Measurements from ENCODE around the gene PDE3A. TPM values are rescaled to one million over a fixed set of nuclear protein-coding genes. Genes with fewer than 3 reads are reported as not detected.
"Not testable (repeated sequence)": the region's sequence is repeated elsewhere in the genome, so short reads cannot be mapped to it uniquely, and the experiment has no call there.

Gene PDE3A
- total RNA-seq, 1 donor from 2014 or later, result 171 TPM

DNA sequence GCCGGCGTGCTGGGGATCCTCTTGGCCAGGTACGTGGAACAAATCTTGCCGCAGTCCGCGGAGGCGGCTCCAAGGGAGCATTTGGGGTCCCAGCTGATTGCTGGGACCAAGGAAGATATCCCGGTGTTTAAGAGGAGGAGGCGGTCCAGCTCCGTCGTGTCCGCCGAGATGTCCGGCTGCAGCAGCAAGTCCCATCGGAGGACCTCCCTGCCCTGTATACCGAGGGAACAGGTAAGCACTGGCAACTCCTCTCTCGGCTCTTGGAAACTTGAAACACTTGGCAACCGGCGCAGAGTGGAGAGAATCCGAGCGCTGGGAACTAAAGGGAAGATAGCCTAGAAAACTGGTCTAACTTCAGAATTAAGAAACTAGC is 1.7 kb downstream of the PDE3A start:
- DNase-seq, result peak; percentile 61
- peak; percentile 41 for ATAC-seq
- intact Hi-C loops (cut with micrococcal nuclease), result no loop called here

DNA sequence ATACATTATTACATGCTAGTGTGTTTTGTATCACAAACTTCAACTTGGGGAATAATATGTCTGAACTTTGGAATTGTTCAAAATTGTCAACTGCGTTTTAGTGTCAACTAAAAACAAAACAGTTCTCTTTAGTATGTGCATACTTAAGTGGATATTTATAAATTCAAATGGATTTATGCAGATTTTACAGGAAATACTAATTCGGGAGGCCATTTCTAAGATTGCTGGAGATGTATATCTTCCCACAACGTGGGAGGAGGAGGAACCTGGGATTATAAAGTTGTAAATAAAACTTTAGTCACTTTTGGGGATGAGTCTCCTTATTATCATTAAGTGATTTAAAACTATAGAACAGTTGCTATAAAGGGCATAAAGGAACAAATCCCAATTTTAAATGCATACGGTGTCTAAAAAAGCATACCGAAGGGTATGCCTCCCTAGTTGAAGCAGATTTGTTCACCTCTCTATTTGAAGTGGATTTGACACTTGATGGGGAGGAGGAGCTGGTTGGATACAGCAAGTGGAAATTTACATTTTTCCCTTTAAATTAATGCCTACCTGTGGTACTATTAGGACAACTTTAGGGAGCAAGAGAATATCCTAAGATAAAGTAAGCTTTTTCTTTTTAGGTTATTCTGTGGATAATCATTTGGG is 2.7 kb downstream of the PDE3A start:
- ATAC-seq (no peak), DNase-seq (no peak)
- intact Hi-C loops (cut with micrococcal nuclease), result no loop called here

DNA sequence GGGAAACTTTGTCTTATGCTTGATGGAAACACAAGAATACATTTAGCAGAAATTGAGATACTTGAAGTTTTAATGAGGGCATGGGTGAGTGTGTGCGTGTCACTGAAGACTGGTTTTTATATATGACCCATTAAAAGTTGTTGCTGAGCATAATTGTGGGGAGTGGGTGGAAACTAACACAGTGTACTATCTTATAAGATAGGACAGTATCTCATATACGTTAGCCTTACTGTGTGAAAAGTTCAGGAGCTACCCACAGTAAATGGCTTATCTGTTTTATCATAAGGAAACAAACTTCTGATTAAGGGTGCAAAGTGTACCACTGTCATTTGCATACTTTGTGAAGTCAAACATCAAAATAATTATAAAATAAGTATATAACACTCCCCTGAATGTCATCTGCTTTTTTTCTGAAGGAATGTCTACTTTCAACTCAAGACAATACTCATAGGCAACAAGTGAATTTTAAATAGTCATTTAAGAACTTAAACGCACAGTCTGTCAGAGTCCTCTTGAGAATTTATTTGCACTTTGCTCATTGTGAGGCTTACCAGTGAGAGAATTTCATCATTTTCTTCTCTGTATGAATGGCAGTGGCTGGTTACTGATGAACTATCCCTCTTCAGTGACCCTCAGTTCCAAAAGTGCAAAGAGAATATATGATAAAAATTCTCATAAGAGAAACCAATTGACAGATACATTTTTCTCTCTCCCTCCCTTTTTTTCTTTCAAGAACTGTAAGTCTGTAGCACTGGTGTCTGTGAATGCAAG is 4.2 kb downstream of the PDE3A start:
- DNase-seq, result no peak
- ATAC-seq, result no peak
- intact Hi-C loops (cut with micrococcal nuclease), result no loop called here

DNA sequence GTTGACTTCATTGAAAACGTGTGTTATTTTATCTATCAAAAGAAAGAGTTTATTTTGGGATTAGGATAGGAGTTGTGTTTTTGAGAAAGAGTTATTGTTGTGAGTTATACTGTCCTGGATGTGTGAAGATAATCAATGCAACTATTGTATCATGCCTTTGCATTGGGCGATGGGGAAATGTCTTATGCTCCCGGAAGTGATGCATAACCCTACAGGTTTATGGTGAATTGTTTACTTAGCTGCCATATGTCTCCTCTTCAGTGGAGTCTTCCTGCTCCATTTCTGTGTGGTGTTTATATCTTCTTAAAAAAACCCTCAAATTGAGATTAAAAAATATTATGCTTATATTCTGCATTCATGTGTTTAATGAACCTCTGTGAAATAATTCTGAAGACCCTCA is 6.5 kb downstream of the PDE3A start:
- intact Hi-C loops (cut with micrococcal nuclease), result no loop called here
- DNase-seq (no peak), ATAC-seq (no peak)

DNA sequence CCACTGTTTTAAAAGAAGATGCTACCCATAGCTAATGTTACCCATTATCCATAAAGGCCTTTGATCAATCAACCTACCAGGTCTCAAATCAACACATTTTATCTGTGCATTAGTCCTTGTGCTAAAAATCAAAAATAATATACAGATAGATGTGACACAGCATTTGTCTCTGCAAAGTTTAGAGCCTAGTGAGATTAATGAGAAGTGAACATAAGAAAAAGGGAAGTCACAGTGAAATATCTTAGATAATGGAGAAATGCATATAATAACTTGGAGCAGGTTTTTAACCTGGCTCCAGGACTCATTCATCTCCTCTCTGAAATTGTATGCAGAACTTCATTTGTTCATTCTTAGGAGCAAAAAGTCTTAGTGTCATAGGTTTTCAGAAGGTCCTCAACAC is 7.2 kb downstream of the PDE3A start:
- no peak for DNase-seq
- ATAC-seq, result no peak
- intact Hi-C loops (cut with micrococcal nuclease), result no loop called here

DNA sequence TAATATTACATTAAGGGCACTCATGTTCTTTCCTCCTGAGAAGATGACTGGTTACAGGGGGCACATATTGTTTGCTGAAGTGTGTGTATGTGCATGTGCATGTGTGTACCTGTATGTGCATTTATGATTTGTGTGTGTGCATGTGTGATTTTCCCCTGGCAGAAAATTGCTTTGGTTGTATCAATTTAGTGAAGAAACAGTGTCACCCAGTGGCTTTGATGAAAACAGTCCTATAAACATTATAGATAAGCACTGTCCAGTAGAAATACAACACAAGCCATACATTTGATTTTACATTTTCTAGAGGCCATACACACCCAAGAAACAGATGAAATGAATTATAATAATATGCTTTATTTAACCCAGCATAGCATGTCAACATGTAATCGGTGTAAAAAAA is 8.6 kb downstream of the PDE3A start:
- intact Hi-C loops (cut with micrococcal nuclease), result no loop called here
- ATAC-seq (peak; percentile 41), DNase-seq (no peak)

DNA sequence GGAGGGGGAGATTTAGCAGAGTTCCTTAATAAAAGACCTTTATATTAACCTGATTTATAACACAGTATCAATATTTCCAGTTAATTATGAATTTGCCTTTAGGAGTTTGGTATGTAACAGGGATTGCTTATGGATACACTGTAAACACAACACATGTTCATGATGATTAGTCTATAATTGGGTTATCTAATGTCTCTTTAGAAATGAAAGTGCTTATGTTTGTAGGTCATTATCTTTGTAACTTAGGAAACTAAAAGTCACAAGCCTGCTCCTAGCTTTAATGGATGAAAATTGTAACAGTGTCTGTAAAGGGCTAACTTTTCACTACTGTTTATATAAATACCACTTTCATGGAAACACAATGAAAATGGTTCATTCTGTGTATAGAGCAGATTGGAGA is 9.4 kb downstream of the PDE3A start:
- peak; percentile 49 for ATAC-seq
- intact Hi-C loops (cut with micrococcal nuclease), result no loop called here
- DNase-seq, result no peak

DNA sequence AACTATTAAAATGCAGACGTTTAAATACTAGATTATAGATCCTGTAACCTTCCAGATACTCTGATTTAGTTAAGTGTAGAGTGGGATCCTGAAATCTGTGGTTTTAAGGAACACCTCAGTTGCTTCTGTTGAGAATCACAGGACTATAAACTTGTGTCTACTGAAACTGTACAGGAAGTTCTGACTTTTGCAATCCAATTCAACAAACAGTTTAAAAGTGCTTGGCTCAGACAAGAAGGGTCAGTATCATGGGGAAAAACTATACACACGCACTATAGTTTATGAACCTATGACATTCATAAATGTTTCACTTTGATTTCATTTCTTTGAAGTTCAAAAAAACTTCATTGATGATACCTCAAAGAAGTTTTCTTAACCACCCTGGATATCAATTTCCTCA is 13.8 kb downstream of the PDE3A start:
- ATAC-seq (no peak), DNase-seq (no peak)
- intact Hi-C loops (cut with micrococcal nuclease), result no loop called here

DNA sequence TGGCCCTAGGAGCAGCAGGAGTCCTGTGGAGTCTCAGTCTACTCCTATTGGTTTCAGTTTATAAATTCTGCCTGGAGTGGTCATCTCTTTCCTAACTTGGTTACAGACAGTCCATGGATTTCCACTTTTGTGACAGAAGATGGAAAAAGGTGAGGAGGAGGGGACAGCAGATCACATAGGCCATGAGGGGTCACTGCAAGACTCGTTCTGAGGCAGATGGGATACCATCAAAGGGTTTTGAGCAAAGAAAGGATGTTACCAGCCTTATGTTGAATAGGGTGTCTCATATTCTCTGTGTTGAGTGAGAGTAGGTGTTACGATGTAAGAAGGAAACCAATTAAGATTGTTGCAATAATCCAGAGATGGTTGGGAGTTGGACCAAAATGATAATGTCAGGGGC is 15.3 kb downstream of the PDE3A start:
- intact Hi-C loops (cut with micrococcal nuclease), result no loop called here
- DNase-seq (no peak), ATAC-seq (peak; percentile 17)

DNA sequence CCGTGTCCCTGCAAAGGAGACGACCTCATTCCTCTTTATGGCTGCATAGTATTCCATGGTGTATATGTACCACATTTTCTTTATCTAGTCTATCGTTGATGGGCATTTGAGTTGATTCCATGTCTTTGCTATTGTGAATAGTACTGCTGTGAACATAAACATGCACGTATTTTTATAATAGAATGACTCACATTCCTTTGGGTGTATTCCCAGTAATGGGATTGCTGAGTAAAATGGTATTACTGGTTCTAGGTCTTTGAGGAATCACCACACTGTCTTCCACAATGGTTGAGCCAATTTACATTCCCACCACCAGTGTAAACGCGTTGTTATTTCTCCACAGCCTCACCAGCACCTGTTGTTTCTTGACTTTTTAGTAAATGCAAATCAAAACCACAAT is 16.5 kb downstream of the PDE3A start:
- ATAC-seq; DNase-seq; intact Hi-C loops (cut with micrococcal nuclease): not testable (repeated sequence)

DNA sequence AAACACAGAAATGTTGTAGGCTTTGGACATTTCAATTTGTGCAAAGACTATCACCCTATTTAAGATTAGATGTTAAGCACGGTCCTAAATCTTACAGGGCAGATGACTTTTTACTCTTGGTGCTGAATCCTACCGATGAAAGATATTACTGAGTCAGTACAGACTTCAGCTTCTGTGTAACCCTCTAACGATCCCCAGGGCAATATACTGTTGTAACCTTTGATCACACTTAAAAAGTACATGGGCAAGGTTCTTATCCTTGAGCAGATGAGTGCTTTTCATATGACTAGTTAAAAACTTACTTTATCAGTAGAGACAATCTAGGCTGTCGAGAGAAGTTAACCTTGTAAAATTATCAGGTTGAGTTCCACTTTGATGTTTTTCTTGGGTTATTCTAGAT is 22.5 kb downstream of the PDE3A start:
- intact Hi-C loops (cut with micrococcal nuclease), result no loop called here
- no peak for DNase-seq
- peak; percentile 18 for ATAC-seq

DNA sequence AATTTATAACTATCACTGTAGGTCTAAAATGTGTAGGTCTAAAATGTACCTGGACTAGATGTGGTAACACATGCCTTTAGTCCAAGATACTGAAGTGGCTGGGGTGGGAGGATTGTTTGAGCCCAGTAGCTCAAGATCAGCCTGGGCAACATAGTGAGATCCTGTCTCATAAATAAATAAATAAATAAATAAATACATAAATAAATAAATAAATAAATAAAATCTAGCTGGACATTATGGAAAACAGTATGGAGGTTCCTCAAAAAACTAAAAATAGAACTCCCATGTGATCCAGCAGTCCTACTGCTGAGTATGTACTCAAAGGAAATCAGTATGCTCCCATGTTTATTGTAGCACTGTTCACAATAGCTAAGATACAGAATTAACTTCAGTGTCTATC is 24.0 kb downstream of the PDE3A start:
- intact Hi-C loops (cut with micrococcal nuclease), result no loop called here
- no peak for ATAC-seq

DNA sequence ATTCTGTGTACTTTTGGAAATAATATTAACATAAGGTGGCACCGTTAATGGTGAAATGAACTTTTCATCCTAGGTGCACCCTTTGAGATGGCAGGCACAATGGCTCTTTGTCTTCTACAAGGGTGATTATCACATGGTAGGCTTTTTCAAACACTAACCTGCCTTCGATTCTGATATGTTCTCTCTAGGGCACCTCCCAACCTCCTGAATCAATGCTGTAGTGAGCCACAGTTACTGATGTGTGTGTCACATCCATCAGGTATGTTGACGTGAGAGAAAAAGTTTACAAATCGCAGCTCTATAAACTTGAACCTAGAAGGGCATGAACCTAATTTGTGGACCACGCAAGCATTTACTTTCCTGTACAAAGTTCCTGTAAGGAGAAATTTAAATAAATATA is 25.4 kb downstream of the PDE3A start:
- DNase-seq, result no peak
- ATAC-seq, result no peak
- intact Hi-C loops (cut with micrococcal nuclease), result no loop called here

More for the DNA sequence above, 24.0 kb downstream of the PDE3A start:
- no peak for DNase-seq

DNA sequence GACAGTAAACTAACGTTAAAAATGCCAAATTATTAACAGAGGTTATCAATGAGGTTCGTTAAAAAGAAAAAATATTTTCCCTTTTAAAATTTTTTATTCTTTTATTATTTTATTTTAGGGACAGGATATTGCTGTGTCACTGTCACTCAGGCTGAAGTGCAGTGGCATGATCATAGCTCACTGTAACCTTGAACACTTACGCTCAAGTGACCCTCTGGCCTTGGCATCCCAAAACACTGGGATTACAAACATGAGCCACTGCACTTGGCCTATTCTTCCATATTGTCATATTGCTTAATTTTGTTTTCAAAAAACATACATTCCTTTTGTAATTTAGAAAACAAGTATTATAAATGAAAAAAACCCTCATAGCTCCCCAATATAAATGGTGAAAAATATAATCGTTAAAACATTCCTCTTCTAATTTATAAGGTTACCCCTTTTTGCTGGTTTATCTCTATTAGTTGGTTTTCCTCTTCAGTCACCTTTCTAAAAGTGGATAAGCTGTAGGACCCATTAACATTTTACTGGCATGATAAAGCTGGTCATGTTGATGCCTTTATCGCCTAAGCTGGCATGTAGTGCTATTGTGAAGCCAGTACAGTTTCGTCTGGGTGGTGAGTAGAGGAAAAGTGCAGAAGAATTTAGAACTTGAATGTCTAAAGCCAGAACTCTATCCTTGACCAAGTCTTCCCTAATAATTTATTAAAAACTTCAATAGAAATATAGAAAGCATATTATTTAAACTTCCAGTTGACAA is 27.6 kb downstream of the PDE3A start:
- ATAC-seq, result peak; percentile 92
- intact Hi-C loops (cut with micrococcal nuclease), result no loop called here
- peak; percentile 33 for DNase-seq

DNA sequence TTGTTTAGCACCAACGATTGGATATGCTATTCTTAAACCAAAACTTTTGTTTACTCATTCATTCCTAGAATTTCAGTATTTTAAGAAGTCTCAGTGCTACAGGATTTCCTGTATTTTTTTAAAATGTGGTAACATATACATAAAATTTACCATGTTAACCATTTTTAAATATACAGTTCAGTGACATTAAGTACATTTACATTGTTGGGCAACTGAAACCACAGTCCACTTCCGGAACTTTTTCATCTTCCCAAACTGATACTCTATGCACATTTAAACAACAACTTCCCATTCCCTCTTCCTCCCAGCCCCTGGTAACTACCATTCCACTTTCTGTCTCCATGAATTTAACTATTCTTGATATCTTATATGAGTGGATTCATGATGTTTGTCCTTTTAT is 30.3 kb downstream of the PDE3A start:
- DNase-seq (no peak), ATAC-seq (no peak)
- intact Hi-C loops (cut with micrococcal nuclease), result no loop called here

DNA sequence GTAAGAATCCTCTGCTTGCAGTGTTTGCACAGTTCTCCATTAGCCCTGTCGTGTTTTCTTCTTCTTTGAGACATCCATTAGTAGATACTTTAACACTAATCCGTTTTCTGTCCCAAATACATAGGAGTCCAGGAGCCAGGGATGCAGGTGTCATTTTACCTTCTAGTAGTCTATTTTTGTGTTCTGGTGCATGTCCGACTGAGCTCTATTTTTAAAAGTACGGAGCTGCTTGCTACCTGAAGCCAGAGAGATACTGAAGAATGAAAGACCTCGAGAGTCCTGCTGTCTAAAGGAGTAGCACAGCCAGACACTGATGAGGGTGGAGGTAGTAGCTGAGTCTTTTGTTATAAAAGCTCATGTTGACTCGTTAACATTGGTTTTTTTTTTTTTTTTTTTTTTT is 31.7 kb downstream of the PDE3A start:
- ATAC-seq (peak; percentile 44), DNase-seq (no peak)
- intact Hi-C loops (cut with micrococcal nuclease), result no loop called here

DNA sequence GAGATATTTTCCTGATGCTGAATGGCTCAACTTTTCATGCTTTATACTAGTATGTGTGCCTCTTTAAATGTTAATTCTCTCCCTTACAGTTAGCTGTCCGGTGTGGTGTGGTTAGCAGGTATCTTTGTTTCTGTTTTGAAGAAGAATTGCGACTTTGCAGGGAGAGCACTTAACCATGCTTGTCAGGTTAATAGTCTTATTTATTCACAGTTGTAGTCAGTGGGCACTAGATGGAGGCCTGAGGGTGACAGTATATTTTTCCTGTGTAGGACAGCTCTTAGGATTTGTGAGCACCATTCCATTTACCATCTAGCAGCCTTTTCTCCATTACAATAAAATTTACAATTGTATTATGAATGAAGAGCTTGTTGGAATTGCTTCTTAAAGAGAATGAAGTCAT is 34.9 kb downstream of the PDE3A start:
- DNase-seq (no peak), ATAC-seq (no peak)
- intact Hi-C loops (cut with micrococcal nuclease), result no loop called here

DNA sequence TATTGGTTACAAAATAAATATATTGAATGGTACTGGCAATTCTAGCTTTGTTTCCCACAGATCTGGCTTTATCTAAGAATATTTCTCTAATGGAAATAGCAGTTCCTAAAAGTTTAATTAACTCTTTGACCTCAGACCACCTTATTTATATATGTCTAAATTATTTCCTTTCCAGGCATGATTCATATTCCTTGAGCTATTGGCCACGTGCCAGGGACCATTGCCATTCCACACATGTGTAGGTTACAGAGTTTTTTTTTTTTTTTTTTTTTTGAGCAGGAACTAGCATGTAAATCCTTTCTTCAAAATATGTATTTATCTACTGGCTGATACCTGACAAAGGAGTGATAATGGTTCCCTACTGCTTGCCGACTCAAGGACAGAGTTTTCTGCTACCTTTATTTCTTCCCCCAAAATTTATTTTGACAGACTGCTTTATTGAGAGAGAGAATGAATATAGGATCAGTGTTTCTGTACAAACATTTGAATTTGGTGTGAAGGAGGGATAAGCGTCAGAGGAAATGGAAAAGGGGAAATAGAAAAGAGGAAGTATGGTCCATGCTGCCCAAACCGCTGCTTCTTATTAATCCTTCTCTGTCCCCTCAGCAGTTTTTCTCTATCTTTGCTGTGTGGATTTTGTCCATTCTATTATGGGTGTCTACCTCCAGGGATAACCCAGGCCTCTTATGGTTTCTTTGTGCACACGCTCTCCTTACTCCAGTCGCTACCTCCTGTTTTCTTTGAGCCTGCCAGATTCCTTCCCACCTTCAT is 36.4 kb downstream of the PDE3A start:
- intact Hi-C loops (cut with micrococcal nuclease), result no loop called here
- peak; percentile 39 for DNase-seq
- peak; percentile 35 for ATAC-seq

DNA sequence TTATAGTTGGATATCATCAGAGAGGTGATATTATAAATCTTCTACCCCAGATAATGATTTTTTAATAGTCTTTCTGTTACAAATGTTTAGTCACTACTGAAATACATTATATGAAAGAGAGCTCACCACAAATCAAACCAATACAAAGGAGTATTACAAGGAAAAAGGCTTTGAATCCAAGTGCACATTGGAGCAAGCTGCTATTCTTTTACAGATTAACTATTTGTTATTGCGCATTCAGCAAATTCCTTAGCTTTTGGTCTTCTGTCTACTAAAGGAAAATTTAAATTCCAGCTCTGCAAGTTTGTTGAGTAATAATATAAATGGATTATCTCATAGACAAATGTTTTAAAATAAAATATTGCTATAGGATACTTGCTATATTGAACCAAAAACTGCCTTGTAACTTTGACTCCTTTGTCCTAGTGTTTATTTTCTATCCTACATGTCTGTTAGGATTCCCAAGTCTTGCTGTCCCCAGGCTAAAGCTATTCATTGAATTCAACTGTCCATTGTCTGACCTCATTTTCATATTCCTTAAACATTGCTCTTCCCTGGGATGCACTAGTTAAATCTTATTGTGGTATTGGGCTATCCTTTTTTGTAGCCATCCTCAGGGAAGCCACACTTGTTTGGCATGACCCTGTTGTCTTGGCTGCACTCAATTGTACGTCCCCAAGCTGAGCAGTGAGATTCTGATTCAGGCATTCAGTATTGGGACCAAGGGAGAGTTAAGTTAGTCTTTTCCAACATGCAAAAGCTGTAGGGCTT is 41.5 kb downstream of the PDE3A start:
- DNase-seq (no peak), ATAC-seq (no peak)
- intact Hi-C loops (cut with micrococcal nuclease), result no loop called here

All from left ventricle myocardium superior (tissue), 1 donor.